Activated CD4-positive, alpha-beta T cell treated with anti-CD3 and anti-CD28 coated beads, Interleukin-2, amount 50 U/mL, for 4 hours (primary cell): ENCODE measurements around the gene RAC3.

Experiments used
- DNase-seq, 2 experiments: peaks; one replicate each; pipeline ENCODE4 v3.0.0-alpha.2; 2020

Gene RAC3

DNA sequence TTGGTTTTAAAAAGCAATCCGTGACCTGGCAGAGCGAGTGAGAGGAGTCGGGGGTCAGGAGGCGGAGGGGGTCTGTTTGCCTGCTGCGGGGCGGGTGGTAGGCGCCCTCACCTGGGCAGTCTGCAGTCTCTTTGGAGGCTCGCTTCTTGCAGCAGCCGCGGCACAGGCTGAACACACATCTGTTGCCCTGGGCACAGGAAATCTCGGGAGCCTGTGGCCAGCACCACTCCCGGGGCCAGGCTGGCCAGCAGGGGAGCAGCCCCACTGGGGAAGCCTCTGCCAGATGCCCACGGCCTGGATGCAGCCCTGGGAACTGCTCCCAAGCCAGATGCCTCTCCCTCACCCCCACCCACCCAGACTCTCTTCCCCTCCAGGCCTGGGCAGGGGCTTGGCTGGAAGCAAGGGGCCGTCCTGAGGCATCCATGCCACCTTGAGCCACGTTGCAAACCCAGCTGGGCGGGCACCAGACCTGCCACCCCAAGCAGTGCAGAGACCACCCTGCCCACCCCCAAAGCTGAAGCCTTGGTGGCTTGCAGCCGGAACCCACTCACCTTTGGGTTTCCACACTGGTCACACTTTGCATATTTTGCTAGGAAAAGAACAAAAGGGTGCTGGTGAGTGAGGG lies 26.9 kb downstream of the RAC3 start:
- no peak for DNase-seq

DNA sequence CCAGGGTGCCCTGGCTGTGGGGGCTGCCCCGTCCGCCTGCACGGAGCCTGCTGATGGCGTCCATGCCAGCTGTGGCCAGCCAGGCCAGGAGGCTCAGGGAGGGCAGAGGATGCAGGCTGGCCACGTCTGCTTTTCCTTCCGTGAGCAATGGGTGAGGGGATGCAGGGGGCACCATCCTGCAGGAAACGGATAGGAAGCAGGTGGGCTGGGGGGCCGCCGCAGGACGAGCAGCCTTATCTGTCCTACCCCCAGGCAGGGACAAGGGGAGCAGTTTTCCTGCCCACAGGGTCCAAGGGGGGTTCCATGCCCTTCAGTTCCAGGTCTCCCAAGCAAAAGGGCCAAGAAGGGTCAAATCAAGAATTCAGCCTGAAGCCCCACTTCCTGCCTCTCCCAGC lies 27.4 kb downstream of the RAC3 start:
- no peak for DNase-seq

DNA sequence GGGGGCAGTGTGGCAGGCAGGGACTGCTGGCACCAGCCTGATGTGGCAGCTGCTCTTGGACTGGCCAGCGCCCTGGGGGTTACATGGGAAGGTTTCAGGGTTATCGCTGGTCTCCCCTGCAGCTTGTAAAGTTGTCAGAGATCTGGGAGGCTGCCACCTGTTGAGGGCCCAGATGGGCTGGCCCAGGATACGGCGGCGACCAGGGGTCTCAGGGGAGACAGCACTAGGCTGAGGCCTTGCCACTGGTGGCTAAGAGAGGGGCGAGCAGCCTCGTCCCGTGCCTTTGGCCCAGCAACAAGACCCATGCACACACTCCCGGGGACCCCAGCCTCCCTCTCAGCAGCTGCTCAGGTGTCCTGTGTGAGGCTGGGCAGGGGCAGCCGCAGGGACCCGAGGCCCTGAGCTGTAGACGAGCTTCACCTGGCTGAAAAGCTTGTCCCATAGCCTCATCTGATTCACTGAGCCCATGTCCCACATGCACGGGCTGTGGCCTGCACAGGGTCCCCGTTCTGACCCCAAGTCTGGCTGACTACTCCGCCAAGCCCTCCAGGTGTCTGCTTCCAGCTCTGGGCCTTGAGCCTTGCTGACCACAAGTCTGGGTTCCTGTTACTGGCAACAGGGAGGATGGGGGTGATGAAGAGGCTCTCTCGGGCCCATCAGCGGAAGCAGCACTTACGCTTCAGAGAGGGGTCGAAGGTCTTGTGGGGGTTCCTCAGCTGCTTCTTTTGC lies 28.0 kb downstream of the RAC3 start:
- no peak for DNase-seq

DNA sequence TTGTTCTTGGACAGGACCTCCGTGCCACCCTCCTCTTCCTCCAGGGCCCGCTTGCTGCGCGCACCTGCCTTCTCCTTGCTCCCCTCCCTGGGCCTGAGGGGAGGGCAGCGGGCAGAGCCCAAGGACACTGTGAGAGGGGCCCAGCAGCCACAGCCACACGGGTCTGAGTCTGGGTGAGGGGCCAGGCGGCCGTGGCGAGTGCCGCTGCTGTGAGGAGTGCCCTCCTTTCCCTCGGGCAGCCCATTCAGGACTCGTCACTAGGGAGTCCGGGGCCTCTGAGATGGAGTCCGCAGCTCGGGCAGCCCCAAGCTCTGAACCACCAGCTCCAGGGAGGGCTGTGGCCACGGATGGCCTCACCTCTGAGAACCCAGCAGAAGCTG lies 28.5 kb downstream of the RAC3 start:
- DNase-seq = no peak

DNA sequence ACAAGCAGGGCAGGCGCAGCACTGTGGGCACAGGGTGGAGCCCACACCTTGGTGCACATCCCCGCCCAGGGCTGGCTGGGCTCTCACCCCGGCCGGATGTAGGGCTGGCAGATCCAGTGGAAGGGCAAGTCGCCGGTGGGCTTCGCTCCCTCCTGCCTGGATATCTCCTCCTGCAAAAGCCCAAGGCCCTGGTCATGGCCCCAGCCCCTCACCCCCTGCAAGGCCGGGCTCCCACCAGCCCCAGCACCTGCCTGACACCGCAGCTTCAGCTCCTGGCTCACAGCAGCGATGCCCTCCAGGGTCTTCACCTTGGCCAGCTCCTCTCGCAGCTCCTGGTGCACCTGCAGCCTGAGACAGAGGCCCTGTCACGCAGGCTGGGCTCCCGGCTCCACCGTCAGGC lies 29.1 kb downstream of the RAC3 start:
- no peak for DNase-seq

DNA sequence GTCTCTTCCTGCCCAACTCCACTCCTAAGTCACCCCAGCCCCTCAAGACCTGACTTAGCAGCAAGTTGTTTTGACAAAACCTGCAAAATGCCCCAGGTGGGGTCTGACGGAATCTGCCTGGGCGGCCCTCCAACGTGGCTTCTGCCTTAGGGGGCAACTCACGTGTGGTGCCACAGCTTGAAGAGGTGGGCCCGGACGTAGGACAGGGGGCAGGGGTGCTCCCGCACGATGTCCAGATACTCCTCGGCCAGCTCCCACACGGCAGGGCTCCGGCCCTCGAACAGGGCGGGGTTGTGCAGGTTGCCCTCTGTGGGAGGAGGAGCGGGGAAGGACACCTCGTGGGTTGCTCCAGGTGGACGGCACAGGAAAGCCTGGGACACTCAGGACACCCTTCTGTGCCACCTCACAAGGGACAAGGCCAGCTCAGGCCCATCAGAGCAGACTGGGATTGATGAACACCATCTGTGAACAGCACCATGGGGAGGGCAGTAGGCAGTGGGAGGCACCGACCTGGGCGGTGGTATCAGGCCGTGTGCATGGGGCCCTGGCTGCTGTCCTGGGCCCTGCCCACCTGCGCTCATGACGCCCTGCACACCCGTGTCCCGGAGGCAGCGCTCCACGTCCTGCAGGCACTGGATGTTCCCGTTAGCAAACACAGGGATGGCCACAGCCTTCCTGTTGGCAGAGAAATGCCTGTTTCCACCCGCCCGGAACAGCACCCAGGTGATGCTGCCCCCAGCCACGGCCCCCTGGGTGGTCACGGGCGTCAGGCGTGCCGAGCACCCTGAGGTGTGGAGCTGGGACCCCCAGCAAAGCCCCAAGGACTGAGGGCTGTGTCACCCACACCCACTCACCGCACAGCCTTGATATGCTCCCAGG lies 29.8 kb downstream of the RAC3 start:
- DNase-seq = no peak

DNA sequence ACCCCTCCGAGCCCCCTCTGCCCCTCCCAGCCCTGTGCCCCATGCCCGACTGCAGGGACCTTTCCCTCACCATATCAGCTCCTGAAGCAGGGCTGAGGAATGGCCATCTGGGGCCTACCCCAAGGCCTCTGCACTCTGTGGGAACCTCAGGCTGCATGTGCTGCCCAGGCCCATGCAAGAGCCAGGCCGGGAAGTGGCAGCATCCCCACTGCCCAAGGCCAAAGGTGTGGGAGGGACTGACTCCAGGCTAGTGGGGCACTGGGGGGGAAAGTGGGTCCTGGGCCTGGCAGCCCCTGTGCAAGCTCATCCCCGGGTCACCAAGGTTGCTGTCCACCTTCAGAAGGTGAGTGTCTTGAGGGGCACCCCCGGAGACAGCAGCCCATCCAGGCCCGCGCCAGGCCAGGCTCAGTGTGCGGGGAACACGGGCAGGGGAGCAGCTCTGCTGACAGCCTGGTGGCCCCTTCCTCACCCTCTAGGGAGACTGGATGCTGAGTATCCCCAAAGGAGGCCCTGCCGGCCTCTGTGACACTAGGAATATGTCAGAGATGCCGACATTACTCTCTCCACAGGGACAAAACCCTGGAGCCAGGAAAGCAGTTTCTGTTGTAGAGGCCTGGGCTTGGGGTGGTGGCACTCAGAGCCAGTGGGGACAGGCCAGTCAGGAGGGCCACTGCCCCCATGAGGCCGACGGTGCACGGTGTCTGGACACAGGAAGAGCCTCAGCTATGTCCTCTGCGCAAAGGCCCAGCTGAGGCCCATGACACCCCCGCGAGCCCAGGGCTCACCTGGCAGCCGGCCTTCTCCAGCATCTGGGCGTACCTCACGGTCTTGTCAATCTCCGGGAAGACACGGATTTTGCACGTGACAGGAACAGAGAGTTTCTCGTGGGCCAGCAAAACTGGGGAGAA lies 30.9 kb downstream of the RAC3 start:
- no peak for DNase-seq

DNA sequence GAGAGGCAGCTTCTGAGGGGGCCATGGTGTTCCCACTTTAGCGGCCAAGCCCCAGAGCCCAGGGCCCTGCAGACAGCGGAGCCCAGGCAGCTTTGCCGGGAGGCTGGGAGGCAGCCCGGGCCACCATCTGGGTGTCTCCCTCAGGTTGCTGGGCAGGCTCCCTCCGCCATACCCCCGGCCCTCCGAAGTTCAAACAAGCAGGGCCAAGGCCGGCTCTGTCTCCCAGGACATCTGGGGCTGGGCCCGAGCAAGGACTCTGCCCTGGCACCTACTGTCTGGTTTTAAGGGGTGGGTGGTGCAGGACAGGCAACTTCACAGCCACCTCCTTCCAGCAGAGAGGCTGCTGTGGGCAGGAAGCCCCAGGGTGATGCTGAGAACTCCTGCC lies 31.5 kb downstream of the RAC3 start:
- DNase-seq = no peak

DNA sequence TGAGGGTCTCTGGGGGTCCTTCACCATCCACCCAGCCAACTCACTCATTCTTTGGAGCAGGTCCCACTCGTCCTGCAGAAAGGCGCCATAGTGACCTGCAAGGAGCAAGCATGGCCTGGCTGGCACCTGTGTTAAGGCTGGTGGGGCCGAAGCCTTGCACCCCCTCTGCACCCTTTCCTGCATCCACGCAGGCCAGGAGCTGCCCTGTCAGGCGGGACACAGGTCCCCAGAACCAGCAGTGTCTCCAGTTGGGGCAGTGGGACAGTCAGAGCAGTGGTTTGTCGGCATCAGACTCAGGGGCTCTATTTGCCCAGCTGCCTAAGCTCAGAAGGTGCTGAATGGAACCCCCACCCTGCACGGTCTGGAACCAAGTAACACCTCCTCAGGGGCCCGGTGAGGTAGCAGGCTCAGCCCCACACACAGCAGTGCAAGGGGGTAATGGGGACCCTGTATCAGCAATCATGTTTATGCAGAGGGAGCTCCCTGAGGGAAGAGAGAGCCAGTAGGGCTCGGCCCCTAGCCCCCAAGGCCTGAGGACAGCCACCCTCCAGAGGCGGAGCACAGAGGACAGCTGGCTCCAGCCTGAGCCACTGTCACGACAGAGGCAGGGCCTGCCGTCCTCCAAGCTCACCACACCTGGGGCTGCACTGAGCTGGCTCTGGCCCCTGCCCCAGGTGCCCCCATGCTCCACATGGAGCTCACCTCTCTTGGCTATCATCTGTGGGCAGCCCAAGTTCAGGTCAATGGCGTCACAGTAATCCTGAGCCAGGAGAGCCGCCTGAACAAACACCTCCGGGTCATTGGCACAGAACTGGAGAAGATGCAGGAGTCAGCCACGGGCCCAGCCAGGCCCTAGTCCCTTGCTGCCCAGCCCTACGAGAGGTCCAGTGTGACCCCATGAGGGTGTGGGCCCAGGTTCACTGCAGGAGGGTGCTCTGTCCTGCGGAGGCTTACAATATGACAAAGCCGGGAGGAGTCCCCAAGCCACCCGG lies 32.2 kb downstream of the RAC3 start:
- DNase-seq = no peak

DNA sequence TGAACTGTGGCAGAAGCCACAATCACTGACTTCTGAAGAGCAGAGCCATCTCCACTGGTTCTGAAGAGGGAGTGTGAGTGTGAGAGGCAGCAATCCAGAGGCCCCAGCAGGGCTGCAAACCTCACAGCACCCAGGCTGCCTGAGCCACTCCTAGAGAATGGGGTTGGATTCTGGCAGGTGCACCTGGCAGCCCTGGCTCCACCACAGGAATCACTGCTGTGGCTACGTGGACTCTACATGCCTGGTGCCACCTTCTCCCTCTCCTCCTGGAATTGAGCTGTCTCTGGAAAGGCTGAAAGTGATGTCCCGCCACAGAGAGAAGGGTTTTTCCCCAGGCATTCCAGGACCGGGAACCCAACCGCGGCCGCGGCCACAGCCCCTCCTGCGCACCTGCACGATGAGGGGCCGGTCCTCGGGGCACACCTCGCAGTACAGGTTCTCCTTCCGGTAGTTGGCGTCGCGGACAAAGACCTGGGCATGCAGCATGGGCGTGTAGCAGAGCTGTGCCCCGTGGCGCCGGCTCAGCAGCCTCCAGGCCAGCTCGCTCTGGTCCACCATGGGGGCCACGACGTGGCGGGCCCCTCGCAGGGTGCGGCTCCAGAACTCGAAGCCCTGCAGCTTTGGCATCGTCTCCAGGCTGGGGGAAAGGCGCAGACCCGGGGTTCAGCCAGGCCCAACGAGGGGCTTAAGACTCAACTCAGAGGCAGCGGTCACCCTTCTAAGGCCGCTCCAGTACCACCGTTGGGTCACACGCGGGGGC lies 33.1 kb downstream of the RAC3 start:
- no peak for DNase-seq

DNA sequence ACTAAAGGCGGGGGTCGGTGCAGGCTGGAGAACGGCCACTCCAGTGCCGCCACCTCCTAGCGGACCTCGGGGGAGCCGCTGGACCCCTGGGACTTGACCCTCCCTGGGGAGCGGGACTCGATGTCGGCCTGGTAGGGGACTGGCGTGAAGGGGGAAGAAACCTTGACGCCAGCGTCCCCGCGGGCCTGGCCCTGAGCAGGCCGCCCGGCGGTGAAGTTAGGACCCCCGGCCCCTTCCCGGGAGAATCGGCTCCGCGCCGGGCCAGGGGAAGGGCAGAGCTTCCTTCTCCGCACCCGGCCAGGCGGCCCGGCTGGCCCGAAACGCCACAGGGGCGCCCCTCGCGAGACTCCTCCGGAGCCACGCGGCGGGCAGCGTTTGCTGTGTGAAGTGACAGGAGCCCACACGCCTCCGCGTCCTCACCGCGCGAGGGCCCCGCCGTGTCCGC lies 33.7 kb downstream of the RAC3 start:
- peak; percentile 32 to 33 for DNase-seq

DNA sequence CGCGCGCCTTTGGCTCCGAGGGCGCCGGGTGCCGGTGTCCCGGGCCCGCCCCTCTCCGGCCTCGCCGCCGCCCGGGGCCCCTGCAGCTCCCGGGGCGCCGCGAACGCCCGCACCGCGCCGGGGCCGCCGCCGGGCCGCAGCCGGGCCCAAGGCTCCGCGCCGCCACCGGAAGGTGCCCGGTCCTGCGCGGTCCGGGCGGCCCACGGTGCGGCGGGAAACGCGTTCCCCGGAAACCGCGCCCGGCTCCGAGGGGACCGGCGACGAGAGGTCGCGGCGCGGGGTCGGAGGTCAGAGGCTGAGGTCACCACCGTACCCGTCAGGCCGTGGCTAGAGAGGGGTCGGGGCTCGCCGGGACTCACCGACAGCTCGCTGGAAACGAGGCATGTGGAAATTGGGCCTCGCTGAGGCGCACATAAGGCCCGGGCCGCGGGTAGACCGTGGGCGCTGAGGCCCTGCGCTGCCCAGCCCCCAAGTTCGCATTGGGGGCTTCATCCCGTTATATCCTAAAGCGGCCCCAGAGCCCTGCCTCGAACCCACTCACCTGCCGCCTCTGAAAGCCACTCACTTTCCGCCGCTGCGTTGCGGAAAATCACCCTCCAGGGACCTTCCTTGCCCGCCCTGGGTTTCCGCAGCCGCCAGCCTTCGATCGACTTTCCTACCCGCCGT lies 34.3 kb downstream of the RAC3 start, which contains the start of gene DUS1L:
DUS1L (minus strand) TSS at position 167 of the 666 bp plus-strand sequence. CDS start 745 bp downstream, outside the sequence.
- DNase-seq = peak; percentile 57 to 59

DNA sequence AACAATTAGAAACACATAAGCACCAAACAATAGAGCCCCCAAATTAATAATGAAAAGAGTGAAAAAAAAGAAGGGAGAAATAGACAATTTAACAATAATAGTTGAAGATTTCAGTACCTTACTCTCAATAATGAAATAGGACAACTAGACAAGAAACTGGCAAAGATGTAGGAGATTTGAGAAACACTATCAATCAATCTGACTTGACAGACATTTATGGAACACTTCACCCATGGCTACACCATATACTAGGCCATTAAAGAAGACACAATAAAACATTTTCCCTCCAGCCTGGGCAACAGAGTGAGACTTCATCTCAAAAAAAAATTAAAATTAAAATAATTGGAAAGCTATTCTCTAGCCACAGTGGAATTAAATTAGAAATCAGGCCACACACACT lies 39.1 kb downstream of the RAC3 start:
- no peak for DNase-seq

DNA sequence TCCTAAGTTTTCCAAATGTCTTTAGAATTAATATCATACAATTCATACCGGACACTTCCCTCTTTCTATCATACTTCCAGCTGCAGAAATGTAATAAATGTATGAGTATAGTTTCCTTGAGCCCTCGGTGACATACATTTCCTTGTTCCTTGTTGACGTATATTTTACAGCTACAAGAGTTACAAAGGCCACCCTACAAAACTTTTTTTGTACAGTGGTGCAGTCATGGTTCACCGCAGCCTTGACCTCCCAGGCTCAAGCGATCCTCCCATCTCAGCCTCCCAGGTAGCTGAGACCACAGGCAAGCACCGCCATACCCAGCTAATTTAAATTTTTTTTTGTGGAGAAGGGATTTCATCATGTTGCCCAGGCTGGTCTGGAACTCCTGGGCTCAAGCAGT lies 41.3 kb downstream of the RAC3 start:
- no peak for DNase-seq

DNA sequence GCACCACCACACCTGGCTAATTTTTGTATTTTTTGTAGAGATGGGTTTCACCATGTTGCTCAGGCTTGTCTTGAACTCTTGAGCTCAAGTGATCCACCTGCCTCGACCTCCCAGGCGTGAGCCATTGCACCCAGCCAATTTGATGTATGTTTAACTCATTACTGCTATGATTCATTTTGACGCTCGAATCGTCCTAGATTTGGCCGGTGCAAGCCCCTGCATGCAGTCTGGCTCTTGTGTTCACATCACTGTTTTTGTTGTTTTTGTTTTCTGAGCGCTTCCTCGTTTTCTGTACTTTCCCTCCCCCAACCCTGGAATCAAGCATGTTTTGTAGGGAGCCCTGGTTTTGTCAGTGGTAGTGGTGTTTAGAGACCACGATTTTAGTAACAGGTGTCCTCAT lies 42.0 kb downstream of the RAC3 start:
- no peak for DNase-seq

DNA sequence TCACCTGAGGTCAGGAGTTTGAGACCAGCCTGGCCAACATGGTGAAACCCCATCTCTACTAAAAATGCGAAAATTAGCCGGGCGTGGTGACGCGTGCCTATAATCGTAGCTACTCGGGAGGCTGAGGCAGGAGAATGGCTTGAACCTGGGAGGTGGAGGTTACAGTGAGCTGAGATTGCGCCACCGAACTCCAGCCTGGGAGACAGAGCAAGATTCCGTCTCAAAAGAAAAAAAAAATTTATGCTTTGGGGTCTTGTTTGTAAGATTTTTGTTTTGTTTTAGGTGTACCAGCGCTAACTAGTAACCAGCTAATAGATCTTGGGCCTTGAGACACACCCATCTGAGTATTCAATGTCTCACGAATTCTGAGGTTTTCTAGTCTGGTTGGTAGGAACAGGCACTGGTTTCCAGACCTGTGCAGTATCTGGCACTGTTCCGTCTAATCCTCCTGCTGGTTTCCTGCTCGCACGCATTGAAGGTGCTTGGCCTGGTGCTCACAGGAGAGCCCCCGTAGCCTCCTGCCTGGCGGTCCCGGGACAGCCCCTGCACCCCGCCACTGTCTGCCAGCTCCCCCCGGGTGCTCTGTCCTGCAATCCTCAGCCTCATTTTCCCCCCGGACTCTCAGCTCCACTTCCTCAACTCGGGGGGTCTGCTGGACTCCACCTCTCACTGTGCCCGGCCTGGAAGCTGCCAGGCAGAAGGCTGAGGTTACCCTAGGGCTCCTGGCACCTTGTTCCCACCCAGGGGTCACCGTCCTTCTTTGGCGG lies 44.7 kb downstream of the RAC3 start:
- no peak for DNase-seq

DNA sequence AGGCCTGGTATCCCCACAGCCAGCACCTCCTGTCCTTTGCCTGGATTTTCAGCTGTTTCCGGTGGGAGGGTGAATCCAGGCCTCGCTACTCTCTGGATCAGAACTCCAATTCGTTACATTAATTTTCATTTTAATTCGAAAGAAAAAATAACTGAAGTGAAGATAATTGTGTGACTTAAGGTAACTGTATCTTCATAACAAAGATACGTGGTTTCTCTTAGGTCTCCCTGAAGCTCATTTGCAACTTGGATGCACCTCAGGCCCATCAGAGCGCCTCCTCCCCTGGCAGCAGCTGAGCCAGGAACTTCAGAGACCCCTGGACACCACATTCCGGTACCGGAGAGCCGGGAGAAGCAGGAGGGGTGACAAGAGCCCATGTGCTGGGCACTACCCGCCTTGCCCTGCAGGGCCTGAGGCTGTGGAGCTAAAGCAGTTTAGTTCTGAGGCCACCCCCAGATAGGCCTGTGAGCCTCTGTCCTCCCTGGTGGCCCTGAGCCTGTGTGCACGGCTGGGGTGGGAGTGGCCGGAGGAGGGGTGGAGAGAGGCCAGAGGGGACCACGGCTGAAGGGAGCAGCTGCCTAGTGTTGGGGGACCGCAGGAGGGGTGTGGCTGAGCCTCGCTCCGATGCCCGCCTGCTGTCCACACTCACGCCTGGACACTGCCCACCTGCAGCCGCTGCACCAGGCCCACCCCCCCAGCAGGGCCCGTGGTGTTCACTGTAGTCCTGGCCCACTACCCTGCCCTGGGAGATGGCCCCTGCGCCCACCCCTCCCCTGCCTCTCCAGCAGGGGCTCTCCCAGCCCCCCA lies 45.5 kb downstream of the RAC3 start:
- no peak for DNase-seq

DNA sequence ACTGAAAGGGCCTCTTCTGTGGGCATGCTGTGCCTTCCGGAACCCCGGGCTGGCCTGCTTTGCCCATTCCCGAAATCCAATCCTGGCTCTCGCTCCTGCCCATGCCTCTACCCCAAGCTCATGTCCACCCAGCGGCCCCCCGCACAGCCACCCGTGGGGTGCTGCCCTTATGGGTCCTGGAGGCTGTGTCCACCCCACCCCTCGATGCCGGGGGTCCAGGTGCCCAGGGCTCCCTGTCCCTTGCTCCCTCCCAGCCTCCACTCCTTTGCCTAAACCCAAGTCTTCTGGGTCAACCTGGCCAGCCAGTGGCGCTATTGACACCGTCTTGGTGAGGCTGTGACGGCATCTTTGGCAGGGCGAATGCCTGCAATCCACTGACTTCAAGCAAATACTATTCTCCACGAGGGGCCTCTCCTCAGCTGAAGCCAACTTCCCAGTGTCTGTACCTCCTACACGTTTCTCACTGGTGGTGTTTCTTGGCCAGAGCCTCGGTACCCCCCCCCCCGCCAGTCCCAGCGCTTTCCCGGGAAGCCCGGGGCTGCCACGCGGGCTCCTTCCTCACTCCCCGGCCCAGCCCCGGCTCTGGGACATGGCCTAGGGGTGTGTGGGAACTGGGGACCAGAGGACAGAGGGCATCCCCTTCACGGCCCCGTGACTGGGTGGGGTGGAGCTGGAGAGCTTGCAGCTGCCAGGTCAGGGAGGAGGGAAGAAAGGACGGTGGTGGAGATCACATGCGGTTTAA lies 46.3 kb downstream of the RAC3 start:
- no peak for DNase-seq
